Measurements from ENCODE around the gene POLR3F. TPM values are rescaled to one million over a fixed set of nuclear protein-coding genes. Genes with fewer than 3 reads are reported as not detected.
"Not testable (repeated sequence)": the region's sequence is repeated elsewhere in the genome, so short reads cannot be mapped to it uniquely, and the experiment has no call there.

The POLR3F gene
- total and polyA plus RNA-seq, 4 donors: 6.5 to 13.3 (median 7.5) TPM

DNA sequence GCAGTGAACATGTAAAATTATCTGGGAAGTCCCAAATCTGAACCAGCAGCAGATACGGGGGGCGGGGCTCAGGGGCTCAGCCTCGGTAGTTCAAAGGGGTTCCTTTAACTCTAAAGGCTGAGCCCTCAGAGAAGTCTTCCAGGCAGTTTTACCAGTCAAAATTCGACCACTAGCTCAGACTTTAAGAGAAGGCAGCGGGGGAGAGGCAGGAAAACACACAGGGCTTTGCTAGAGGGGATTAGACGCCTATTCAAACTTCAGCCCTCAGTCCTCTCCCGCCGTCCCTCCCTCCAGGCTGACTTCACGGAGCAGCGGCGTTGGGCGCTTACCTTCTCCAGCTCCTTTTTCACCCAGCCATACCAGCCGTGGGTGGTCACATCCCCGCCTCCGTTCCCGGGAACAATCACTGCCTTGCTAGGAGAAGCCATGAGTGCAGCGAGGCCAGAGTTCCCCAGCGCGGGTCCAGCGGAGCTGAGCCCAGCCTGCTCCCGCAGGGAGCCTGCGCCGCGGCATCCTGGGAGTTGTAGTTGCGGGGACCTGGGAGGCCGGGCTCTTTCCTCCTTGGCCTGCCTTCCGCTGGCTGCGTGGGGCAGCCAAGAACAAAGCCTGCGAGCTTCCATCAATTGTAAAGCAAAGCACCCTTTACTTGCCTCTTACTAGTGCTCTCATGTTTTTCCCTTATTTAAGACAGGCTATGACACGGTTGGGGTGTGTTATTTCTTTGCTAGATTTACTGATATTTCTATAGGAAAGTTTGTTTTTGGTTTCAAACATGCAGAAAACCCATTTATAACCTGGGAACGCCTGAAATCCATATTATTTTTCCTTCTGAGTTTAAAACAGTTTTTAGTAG, 29.8 kb downstream of the POLR3F start, which contains the start of gene RBBP9:
Gene RBBP9, minus strand, starts transcription at position 486 of the 853 bp plus-strand sequence. Its CDS starts 58 bp downstream, at position 428.
- DNase-seq: peak; percentile 91 to 94 (median 92)
- Histone ChIP-seq H3K27me3 (ENCODE audit: control insufficient read depth in 3 of 3, insufficient read depth in 3 of 3, low read length in 2 of 3) (no peaks in the 10 kb centered on the region), H3K4me3 (peak within 1 kb of the TSS; percentile 81), H3K36me3 (ENCODE audit: control insufficient read depth in 4 of 4, insufficient read depth in 4 of 4, low read length in 4 of 4) (peaks cover 4 to 17% (median 11%) of the 10 kb centered on the region in 4 donors), H3K4me1 (ENCODE audit: control insufficient read depth in 5 of 5, insufficient read depth in 5 of 5, low read length in 5 of 5) (peaks cover 0 to 8% (median 6%) of the 10 kb centered on the region in 5 donors), H3K9ac (ENCODE audit: insufficient read depth in 1 of 2, low read length in 2 of 2) (peak within 1 kb of the TSS; percentile 57 to 84), H3K27ac (ENCODE audit: low read depth in 1 of 2, low read length in 1 of 2) (peak within 1 kb of the TSS; percentile 17 to 44), H3K9me3 (ENCODE audit: control insufficient read depth in 4 of 4, insufficient read depth in 3 of 4, low read length in 3 of 4) (no peaks in the 10 kb centered on the region)
- TF ChIP-seq, protein P1, sequence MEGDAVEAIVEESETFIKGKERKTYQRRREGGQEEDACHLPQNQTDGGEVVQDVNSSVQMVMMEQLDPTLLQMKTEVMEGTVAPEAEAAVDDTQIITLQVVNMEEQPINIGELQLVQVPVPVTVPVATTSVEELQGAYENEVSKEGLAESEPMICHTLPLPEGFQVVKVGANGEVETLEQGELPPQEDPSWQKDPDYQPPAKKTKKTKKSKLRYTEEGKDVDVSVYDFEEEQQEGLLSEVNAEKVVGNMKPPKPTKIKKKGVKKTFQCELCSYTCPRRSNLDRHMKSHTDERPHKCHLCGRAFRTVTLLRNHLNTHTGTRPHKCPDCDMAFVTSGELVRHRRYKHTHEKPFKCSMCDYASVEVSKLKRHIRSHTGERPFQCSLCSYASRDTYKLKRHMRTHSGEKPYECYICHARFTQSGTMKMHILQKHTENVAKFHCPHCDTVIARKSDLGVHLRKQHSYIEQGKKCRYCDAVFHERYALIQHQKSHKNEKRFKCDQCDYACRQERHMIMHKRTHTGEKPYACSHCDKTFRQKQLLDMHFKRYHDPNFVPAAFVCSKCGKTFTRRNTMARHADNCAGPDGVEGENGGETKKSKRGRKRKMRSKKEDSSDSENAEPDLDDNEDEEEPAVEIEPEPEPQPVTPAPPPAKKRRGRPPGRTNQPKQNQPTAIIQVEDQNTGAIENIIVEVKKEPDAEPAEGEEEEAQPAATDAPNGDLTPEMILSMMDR (IDR thresholded peaks at IDR 0.05; ENCODE audit: control extremely low read depth, extremely low read depth): no peak
- ATAC-seq (ENCODE audit: insufficient read depth, low FRiP score): peak; percentile 99
- 0 to 4% methylated on average over 31 of the region's 31 CpGs for WGBS, 2 donors

DNA sequence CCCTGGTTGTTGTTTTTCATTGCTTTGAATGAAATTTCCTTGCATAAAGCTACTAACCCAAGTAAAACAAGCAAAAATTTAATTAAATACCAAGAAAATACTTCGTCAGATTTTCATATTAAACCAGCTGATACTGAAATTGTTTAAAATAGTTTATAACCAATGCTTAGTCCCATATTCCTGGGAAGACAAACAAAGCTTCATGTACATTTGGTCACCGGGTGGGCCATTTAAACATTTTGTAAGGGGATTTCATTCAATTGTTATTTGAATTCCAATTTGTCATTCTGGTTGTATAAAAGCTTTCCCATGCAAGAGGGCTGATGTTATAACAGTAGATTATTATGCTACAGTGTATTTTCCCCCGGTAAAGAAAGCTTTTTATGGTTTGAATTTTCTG, 30.4 kb downstream of the POLR3F start:
- H3K27ac ChIP-seq (ENCODE audit: low read depth in 1 of 2, low read length in 1 of 2): no peak overlapping the region
- peaks cover 0 to 4% (median 0%) of the 10 kb centered on the region in 3 donors for H3K27me3 ChIP-seq (ENCODE audit: control insufficient read depth in 3 of 3, insufficient read depth in 3 of 3, low read length in 2 of 3)
- ATAC-seq (ENCODE audit: insufficient read depth, low FRiP score) (no peak), DNase-seq (no peak)
- H3K9me3 ChIP-seq (ENCODE audit: control insufficient read depth in 4 of 4, insufficient read depth in 3 of 4, low read length in 3 of 4): no peaks in the 10 kb centered on the region
- peaks cover 0 to 8% (median 6%) of the 10 kb centered on the region in 5 donors for H3K4me1 ChIP-seq (ENCODE audit: control insufficient read depth in 5 of 5, insufficient read depth in 5 of 5, low read length in 5 of 5)
- H3K9ac ChIP-seq (ENCODE audit: insufficient read depth in 1 of 2, low read length in 2 of 2): no peak overlapping the region
- H3K36me3 ChIP-seq (ENCODE audit: control insufficient read depth in 4 of 4, insufficient read depth in 4 of 4, low read length in 4 of 4): peaks cover 4 to 13% (median 9%) of the 10 kb centered on the region in 4 donors
- TF ChIP-seq, protein P1 (IDR thresholded peaks at IDR 0.05; ENCODE audit: control extremely low read depth, extremely low read depth): no peak
- WGBS, 2 donors: 95 to 96% methylated on average over 3 of the region's 3 CpGs
- no peak overlapping the region for H3K4me3 ChIP-seq

DNA sequence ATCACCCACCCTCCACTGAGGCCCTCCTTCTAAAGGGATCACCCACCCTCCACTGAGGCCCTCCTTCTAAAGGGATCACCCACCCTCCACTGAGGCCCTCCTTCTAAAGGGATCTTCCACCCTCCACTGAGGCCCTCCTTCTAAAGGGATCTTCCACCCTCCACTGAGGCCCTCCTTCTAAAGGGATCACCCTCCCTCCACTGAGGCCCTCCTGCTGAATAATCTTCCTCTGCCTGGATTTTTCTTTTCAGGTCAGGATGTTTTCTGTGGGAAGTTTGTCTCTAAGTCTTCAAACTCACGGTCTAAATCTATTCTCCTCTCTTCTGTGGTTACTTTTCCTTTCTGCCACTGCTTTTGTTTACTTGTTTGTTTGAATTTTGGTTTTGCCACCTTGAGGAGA, 34.5 kb downstream of the POLR3F start:
- H3K36me3 ChIP-seq (ENCODE audit: control insufficient read depth in 4 of 4, insufficient read depth in 4 of 4, low read length in 4 of 4); H3K4me3 ChIP-seq; DNase-seq; ATAC-seq (ENCODE audit: insufficient read depth, low FRiP score); H3K9ac ChIP-seq (ENCODE audit: insufficient read depth in 1 of 2, low read length in 2 of 2); H3K4me1 ChIP-seq (ENCODE audit: control insufficient read depth in 5 of 5, insufficient read depth in 5 of 5, low read length in 5 of 5); H3K27ac ChIP-seq (ENCODE audit: low read depth in 1 of 2, low read length in 1 of 2); H3K9me3 ChIP-seq (ENCODE audit: control insufficient read depth in 4 of 4, insufficient read depth in 3 of 4, low read length in 3 of 4): not testable (repeated sequence)
- whole genome bisulfite sequencing, 2 donors: 60 to 85% methylated on average over 1 of the region's 1 CpG
- peaks cover 0 to 16% (median 10%) of the 10 kb centered on the region in 3 donors for H3K27me3 ChIP-seq (ENCODE audit: control insufficient read depth in 3 of 3, insufficient read depth in 3 of 3, low read length in 2 of 3)

DNA sequence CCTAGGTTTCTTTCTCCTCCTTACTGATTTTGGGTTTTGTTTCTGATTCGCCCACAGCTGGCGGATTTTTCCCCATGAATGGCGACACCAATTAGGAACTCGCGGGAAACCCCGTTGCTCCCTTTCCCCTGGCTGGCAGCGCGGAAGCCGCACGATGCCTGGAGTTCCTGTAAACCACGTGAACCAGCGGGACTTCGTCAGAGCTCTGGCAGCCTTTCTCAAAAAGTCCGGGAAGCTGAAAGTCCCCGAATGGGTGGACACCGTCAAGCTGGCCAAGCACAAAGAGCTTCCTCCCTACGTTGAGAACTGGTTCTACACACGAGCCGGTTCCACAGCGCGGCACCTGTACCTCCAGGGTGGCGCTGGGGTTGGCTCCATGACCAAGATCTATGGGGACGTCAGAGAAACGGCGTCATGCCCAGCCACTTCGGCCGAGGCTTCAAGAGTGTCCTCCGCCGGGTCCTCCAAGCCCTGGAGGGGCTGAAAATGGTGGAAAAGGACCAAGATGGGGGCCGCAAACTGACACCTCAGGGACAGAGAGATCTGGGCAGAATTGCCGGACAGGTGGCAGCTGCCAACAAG, 37.4 kb downstream of the POLR3F start:
- H3K9ac ChIP-seq (ENCODE audit: insufficient read depth in 1 of 2, low read length in 2 of 2): no peak overlapping the region
- no peaks in the 10 kb centered on the region for H3K9me3 ChIP-seq (ENCODE audit: control insufficient read depth in 4 of 4, insufficient read depth in 3 of 4, low read length in 3 of 4)
- H3K36me3 ChIP-seq (ENCODE audit: control insufficient read depth in 4 of 4, insufficient read depth in 4 of 4, low read length in 4 of 4): no peaks in the 10 kb centered on the region
- H3K27me3 ChIP-seq (ENCODE audit: control insufficient read depth in 3 of 3, insufficient read depth in 3 of 3, low read length in 2 of 3): peaks cover 0 to 16% (median 10%) of the 10 kb centered on the region in 3 donors
- 68 to 78% methylated on average over 31 of the region's 31 CpGs for WGBS, 2 donors
- DNase-seq: peak; percentile 11 to 14 (median 13)
- no peak overlapping the region for H3K27ac ChIP-seq (ENCODE audit: low read depth in 1 of 2, low read length in 1 of 2)
- TF ChIP-seq, protein P1 (IDR thresholded peaks at IDR 0.05; ENCODE audit: control extremely low read depth, extremely low read depth): no peak
- H3K4me1 ChIP-seq (ENCODE audit: control insufficient read depth in 5 of 5, insufficient read depth in 5 of 5, low read length in 5 of 5): peaks cover 0 to 11% (median 5%) of the 10 kb centered on the region in 5 donors
- ATAC-seq (ENCODE audit: insufficient read depth, low FRiP score): no peak
- no peak overlapping the region for H3K4me3 ChIP-seq
